Adrenal gland (tissue), 5 donors: Measurements from ENCODE around the gene WDFY4.

Experiments
- POLR2A ChIP-seq, 2 donors: fragments of 450-650 bp; IDR thresholded peaks; one replicate each; pipeline ENCODE4 v1.6.1; 2017; ENCODE audit warnings: antibody characterized with exemption in 2 of 2, mild to moderate bottlenecking in 2 of 2, moderate library complexity in 1 of 2
- TF ChIP-seq, protein P1 (sequence below), 6 experiments: fragments of 450-650 bp in 4 of 6; fragments of 200-600 bp in 2 of 6; sonication (generic) in 1 of 6; IDR thresholded peaks; 1 replicate in 5 of 6; 2 replicates in 1 of 6; pipeline versions ENCODE4 v1.5.1 to v1.8.0; 2016 to 2021; ENCODE audit warnings: antibody characterized with exemption in 6 of 6, mild to moderate bottlenecking in 2 of 6, moderate library complexity in 1 of 6
- donor health status: DM: no; HTN: no; CAD: no.

DNA sequence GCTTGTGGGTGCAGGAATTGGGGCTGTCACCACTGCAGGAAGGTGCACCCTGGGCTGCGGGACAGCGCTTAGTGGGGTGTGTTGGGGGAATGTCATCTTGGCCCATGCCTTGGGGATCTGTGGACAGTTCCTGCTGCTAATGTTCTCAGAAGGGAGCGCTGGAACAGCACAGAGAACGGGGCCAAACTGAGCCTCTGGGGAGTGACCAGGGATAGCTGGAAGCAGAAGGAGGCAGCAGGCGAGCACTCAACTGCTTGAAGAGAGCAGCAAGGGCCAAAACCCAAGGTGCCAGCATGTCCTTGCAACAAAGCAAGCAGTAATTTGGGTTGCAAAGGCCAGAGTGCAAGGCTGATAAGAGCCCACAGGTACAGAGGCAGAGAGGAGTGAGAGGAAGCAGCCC is 31.3 kb upstream of the WDFY4 start:
- TF ChIP-seq, protein P1, sequence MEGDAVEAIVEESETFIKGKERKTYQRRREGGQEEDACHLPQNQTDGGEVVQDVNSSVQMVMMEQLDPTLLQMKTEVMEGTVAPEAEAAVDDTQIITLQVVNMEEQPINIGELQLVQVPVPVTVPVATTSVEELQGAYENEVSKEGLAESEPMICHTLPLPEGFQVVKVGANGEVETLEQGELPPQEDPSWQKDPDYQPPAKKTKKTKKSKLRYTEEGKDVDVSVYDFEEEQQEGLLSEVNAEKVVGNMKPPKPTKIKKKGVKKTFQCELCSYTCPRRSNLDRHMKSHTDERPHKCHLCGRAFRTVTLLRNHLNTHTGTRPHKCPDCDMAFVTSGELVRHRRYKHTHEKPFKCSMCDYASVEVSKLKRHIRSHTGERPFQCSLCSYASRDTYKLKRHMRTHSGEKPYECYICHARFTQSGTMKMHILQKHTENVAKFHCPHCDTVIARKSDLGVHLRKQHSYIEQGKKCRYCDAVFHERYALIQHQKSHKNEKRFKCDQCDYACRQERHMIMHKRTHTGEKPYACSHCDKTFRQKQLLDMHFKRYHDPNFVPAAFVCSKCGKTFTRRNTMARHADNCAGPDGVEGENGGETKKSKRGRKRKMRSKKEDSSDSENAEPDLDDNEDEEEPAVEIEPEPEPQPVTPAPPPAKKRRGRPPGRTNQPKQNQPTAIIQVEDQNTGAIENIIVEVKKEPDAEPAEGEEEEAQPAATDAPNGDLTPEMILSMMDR (IDR thresholded peaks at IDR 0.05): no peak
- TF ChIP-seq POLR2A (IDR thresholded peaks at IDR 0.05): no peak
